Fibroblast of lung (primary cell): ENCODE measurements around the gene A3GALT2. TPM values are rescaled to one million over a fixed set of nuclear protein-coding genes. Genes with fewer than 3 reads are reported as not detected.

ENCODE experiments used
- DNase-seq, 2 donors: peaks; one replicate each; pipeline versions ENCODE4 v3.0.0 to v3.0.0-alpha.2; 2010; ENCODE audit warnings: low read depth in 2 of 2
- H2AFZ ChIP-seq: 2 replicates; pipeline ENCODE4 v1.5.1; 2012; ENCODE audit warnings: low read length, control low read depth, inconsistent platforms
- H3K27ac ChIP-seq: 2 replicates; pipeline ENCODE4 v1.5.1; 2011; ENCODE audit warnings: low read length, control low read depth; ENCODE audit not compliant: insufficient read depth
- H3K27me3 ChIP-seq: 2 replicates; pipeline ENCODE4 v1.5.1; 2011; ENCODE audit warnings: mild to moderate bottlenecking, low read length; ENCODE audit not compliant: control insufficient read depth, insufficient read depth
- H3K36me3 ChIP-seq: 2 replicates; pipeline ENCODE4 v1.5.1; 2011; ENCODE audit warnings: low read length; ENCODE audit not compliant: control insufficient read depth, insufficient read depth
- H3K4me1 ChIP-seq: 2 replicates; pipeline ENCODE4 v1.5.1; 2011; ENCODE audit warnings: low read length; ENCODE audit not compliant: control insufficient read depth, insufficient read depth; ENCODE audit errors: extremely low read depth
- H3K4me2 ChIP-seq: 2 replicates; pipeline ENCODE4 v1.5.1; 2011; ENCODE audit warnings: low read length, control low read depth; ENCODE audit not compliant: insufficient read depth; ENCODE audit errors: extremely low read depth
- H3K4me3 ChIP-seq, 4 experiments: fragments of 200-600 bp in 1 of 4; sonication (generic) in 1 of 4; replicated peaks in 1 of 4; 2 replicates each; pipeline ENCODE4 v1.5.1; 2011 to 2016; ENCODE audit warnings: low read length in 4 of 4, low read depth in 3 of 4, mild to moderate bottlenecking in 3 of 4, control low read depth in 2 of 4, inconsistent platforms in 1 of 4, mixed read lengths in 1 of 4; ENCODE audit not compliant: insufficient read depth in 1 of 4; ENCODE audit errors: control extremely low read depth in 1 of 4
- H3K79me2 ChIP-seq: 2 replicates; pipeline ENCODE4 v1.5.1; 2012; ENCODE audit warnings: mild to moderate bottlenecking, low read length, inconsistent platforms; ENCODE audit not compliant: control insufficient read depth, insufficient read depth
- H3K9ac ChIP-seq: 2 replicates; pipeline ENCODE4 v1.5.1; 2011; ENCODE audit warnings: mild to moderate bottlenecking, low read length, control low read depth; ENCODE audit not compliant: insufficient read depth
- H3K9me3 ChIP-seq: 2 replicates; pipeline ENCODE4 v1.5.1; 2012; ENCODE audit warnings: low read depth, low read length; ENCODE audit not compliant: control insufficient read depth, insufficient read depth
- H4K20me1 ChIP-seq: 2 replicates; pipeline ENCODE4 v1.5.1; 2011; ENCODE audit warnings: low read length; ENCODE audit not compliant: control insufficient read depth, insufficient read depth; ENCODE audit errors: extremely low read depth
- CTCF ChIP-seq, 2 donors: IDR thresholded peaks in 1 of 2; conservative IDR thresholded peaks in 1 of 2; 1 replicate in 1 of 2; 2 replicates in 1 of 2; pipeline ENCODE4 v1.5.1; 2011 to 2012; ENCODE audit warnings: low read length in 2 of 2, control low read depth in 1 of 2, inconsistent platforms in 1 of 2, low read depth in 1 of 2, mild to moderate bottlenecking in 1 of 2
- EZH2 ChIP-seq: IDR thresholded peaks from 2 replicates; pipeline ENCODE4 v1.5.1; 2012; ENCODE audit warnings: low read length, control low read depth, mild to moderate bottlenecking; ENCODE audit errors: missing control alignments
- polyA plus RNA-seq, 2 donors: library from polyadenylated mRNA; depleted of rRNA in 1 of 2; stranded (reverse) in 1 of 2; unstranded in 1 of 2; fragments of >200 nt; gene quantifications; 2 replicates each; pipeline ENCODE4 v1.2.1, GENCODE V29; 2011 to 2012; ENCODE audit warnings: missing spikeins in 1 of 2
- total RNA-seq: library from RNA; depleted of rRNA; stranded (reverse); fragments of >200 nt; gene quantifications from 2 replicates; pipeline ENCODE4 v1.2.1, GENCODE V29; 2014

Gene A3GALT2
- total and polyA plus RNA-seq, 2 donors (not counting 1 experiment from before 2014, with no cell fraction given) = not detected

GRCh38 chr1:33268457-33268856 is 52.4 kb downstream of the A3GALT2 start:
- Histone ChIP-seq H3K4me1 (no peaks in the 10 kb centered on the region), H3K36me3 (no peaks in the 10 kb centered on the region), H3K9ac (no peak overlapping the region), H3K4me3 (no peak overlapping the region), H3K9me3 (no peaks in the 10 kb centered on the region), H3K27me3 (no peaks in the 10 kb centered on the region), H4K20me1 (no peaks in the 10 kb centered on the region), H3K4me2 (no peak overlapping the region), H2AFZ (no peak overlapping the region), H3K27ac (no peak overlapping the region), H3K79me2 (no peaks in the 10 kb centered on the region)
- no peak for TF ChIP-seq EZH2
- no peak for TF ChIP-seq CTCF (conservative IDR thresholded peaks at IDR 0.05 in 1 of 2, IDR thresholded peaks at IDR 0.05 in 1 of 2; ENCODE audit: low read depth in 1 of 2, low read length in 2 of 2)
- no peak for DNase-seq

- H4K20me1 ChIP-seq = no peaks in the 10 kb centered on the region
- no peak for DNase-seq
Measured at GRCh38 chr1:33267468-33268205, 53.3 kb downstream of the A3GALT2 start.

DNA sequence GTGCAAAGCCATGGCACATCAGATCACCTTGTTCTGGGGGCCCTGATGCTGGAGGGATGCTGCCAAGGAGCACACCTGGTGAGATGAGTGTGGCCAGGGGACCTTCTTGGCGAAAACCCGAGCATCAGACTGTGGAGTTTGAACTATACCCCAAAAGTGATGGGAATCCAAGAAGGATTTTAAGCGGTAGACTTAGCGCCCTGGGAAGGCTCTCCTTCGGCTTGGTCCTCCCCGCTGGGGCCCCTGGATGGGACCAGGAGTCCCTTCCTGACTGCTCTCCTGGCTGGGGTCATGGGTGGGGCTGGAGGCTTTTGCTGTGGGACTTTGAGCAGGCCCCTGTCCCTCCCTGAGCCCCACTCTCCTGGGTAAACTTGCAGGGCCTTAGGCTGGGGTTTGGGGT is 54.1 kb downstream of the A3GALT2 start:
- no peaks in the 10 kb centered on the region for H4K20me1 ChIP-seq
- no peak overlapping the region for H3K4me2 ChIP-seq
- H3K9ac ChIP-seq = no peak overlapping the region
- no peak overlapping the region for H2AFZ ChIP-seq
- no peak for DNase-seq
- TF ChIP-seq CTCF (conservative IDR thresholded peaks at IDR 0.05 in 1 of 2, IDR thresholded peaks at IDR 0.05 in 1 of 2; ENCODE audit: low read depth in 1 of 2, low read length in 2 of 2) (no peak), EZH2 (no peak)
- H3K36me3 ChIP-seq = no peaks in the 10 kb centered on the region
- no peak overlapping the region for H3K27ac ChIP-seq
- no peaks in the 10 kb centered on the region for H3K4me1 ChIP-seq
- H3K27me3 ChIP-seq = no peaks in the 10 kb centered on the region
- H3K79me2 ChIP-seq = peaks cover 2% of the 10 kb centered on the region
- H3K4me3 ChIP-seq = no peak overlapping the region
- no peaks in the 10 kb centered on the region for H3K9me3 ChIP-seq

More at GRCh38 chr1:33267468-33268205, 53.3 kb downstream of the A3GALT2 start:
- H3K4me3 ChIP-seq = no peak overlapping the region
- no peak overlapping the region for H3K27ac ChIP-seq
- no peaks in the 10 kb centered on the region for H3K4me1 ChIP-seq
- no peak overlapping the region for H3K9ac ChIP-seq
- H3K9me3 ChIP-seq = no peaks in the 10 kb centered on the region
- no peak overlapping the region for H3K4me2 ChIP-seq
- H3K36me3 ChIP-seq = no peaks in the 10 kb centered on the region
- no peak for TF ChIP-seq CTCF (conservative IDR thresholded peaks at IDR 0.05 in 1 of 2, IDR thresholded peaks at IDR 0.05 in 1 of 2; ENCODE audit: low read depth in 1 of 2, low read length in 2 of 2)
- TF ChIP-seq EZH2 = no peak
- H3K79me2 ChIP-seq = peaks cover 2% of the 10 kb centered on the region
- no peak overlapping the region for H2AFZ ChIP-seq
- no peaks in the 10 kb centered on the region for H3K27me3 ChIP-seq
